ENCODE data around the gene LRRFIP2.

- no peak for TF ChIP-seq CTCF (IDR thresholded peaks at IDR 0.05; ENCODE audit: low read length)
- no peak for TF ChIP-seq EZH2 (optimal IDR thresholded peaks at IDR 0.05; ENCODE audit: low read depth, low read length)
- TF ChIP-seq EZH2phosphoT487 (IDR thresholded peaks at IDR 0.05; ENCODE audit: low read length), result no peak
Observed at GRCh38 chr3:37182816-37183215, 8.4 kb upstream of the LRRFIP2 start.

All from MM.1S (cell line).